HG03439 (cell line): Measurements from ENCODE around the gene MYH1.

Experiments used
- ATAC-seq: cut with Tn5 transposase; IDR thresholded peaks from one replicate; pipeline ENCODE4 v1.9.1; 2021; ENCODE audit warnings: mild to moderate bottlenecking, moderate library complexity; ENCODE audit not compliant: unreplicated experiment

Gene MYH1

DNA sequence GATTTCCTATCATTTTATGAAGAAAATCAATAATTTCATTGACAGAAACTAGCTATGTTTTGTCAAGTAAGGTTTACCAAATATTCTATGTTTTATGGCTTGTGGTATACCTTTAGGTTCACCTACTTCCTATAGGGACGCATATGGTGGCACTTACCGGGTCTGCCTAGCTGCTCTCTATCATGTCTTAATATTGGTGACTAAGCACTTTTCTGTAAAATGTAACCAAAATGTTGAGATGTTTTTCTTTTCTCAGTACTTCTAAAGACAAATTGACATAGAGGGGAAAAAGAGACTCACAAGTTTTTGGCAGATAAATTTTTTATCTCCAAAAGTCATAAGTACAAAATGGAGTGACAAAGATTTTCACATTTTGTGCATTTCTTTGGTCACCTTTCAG lies 26.3 kb downstream of the MYH1 start:
- ATAC-seq = no peak

DNA sequence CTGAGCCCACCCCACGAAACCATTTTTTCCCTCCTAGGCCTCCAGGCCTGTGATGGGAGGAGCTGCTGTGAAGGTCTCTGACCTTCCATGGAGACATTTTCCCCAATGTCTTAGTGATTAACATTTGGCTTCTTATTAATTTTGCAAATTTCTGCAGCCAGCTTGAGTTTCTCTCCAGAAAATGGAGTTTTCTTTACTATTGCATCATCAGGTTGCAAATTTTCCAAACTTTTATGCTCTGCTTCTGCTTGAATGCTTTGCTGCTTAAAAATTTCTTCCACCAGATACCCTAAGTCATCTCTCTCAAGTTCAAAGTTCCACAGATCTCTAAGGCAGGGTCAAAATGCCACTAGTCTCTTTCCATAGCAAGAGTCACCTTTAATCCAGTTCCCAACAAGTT lies 36.1 kb downstream of the MYH1 start:
- no peak for ATAC-seq

DNA sequence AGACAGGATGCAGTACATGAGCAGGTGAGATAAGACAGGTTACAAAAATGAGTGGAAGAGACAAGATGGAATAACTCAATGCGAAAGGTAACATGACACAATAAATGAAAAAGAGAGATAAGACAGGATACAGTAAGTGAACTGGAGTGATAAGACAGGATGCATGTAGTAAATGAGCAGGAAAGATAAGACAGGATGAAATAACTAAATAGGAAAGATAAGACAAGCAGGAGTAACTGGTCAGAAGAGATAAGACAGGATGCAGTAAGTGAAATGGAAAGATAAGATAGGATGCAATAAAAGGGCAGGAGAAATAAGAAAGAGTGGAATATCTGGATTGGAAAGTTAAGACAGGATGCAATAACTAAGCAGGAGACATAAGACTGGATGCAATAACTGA lies 40.6 kb downstream of the MYH1 start:
- no peak for ATAC-seq

DNA sequence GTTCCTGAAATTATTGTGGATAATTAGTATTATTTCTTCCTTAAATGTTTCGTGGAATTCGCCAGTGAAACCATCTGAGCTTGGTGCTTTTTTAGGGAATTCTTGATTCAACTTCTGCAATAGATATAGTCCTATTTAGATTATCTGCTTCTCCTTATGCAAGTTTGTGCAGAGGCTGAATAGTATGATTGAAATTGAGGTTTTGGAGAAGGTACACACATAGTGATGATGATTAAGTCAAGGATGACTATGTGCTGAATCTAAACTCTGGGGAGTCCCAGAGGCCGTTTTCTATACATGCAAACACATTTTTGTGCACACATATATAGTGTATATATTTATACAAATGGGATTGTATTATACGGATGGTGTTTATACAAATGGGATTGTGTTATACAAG lies 43.8 kb downstream of the MYH1 start:
- no peak for ATAC-seq

DNA sequence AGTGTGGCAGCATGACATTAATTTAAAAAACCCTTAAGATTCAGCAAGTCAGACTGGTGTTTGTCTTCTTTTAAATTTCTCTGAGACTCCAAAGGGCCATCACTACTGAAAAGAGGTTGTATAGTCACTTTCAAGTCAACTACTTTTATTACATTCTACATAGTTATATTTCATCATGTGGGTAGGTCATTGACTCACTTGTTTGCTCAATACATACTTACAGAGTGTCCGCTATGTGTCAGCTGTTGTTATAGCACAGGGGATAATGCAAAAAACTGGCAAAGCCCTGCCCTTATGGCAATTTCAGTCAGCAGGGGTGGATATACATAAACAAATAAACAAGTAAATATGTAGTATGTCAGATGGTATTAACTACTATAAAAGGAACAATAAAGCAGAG lies 46.5 kb downstream of the MYH1 start:
- no peak for ATAC-seq

DNA sequence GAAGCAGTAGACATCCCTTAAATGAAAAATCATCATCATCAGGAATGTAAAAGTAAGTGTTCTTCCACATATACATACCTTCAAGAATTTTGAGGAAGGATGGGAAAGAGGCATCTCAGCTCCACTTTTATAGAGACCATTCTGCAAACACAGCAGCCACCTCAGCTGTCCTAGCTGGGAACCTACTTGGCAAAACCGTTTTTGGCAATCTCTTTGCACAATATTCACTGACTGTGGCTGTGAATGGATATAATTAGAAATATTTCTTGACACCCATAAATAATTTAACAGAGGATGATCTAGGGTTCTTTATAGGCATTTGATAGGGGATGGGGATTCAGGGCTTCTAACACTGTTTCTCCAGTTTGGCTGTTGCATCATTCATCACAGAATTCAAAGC lies 48.9 kb downstream of the MYH1 start, which contains the start of gene MYH4:
Gene MYH4 (minus strand): TSS at position 101 of the 400 bp plus-strand sequence. CDS start 2,814 bp downstream, outside the sequence.
- no peak for ATAC-seq

DNA sequence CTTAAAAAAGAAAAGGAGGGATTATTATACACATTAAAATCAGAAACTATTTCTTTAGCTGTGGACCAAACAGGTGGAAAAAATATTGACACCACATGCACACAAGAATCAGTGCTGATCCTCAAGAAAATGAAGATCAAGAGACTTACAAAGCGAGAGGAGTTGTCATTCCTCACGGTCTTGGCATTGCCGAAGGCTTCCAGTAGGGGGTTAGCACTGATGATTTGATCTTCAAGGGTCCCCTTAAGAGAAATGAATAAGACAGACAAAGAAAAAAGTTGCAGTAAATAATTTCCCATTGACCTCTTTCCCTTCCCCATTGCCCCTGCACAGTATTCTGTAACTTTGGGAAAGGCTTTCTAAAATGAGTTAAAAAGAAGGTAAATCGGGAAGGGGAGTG lies 54.9 kb downstream of the MYH1 start:
- no peak for ATAC-seq

DNA sequence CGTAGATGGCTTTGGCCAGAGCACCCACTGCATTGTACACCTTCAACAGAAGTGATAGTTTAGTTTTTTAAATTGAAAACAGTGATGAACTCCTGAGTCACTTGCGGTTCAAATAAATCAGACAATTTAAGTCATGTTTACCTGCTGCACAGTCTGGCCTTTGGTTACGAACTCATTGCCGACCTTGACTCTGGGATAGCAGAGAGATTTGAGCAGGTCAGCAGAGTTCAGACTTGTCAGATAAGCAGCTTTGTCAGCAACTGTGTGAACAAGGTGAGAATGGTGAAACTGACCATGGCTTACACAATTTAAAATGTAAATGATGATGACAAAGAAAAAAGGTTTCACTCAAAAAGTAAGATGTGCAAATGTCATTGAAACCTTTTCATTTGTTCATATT lies 58.3 kb downstream of the MYH1 start:
- ATAC-seq = no peak

DNA sequence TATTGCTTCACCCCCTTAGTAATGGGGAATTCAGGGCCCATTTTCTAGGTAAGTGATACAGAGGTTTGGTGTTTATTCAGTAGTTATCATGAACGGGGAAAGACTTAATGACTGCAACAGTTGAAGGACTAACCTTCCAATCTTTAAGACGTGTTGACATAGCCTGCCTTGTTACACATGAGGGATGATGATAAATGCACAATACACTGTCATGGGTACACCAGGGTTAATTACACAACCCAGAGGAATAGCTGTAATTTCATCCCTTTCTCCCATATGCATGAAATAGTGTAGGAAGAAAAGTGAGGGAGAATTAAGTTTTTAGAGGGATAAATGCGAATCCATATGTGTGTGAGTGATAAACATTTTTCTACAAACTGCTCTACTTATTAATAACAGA lies 59.6 kb downstream of the MYH1 start:
- no peak for ATAC-seq

DNA sequence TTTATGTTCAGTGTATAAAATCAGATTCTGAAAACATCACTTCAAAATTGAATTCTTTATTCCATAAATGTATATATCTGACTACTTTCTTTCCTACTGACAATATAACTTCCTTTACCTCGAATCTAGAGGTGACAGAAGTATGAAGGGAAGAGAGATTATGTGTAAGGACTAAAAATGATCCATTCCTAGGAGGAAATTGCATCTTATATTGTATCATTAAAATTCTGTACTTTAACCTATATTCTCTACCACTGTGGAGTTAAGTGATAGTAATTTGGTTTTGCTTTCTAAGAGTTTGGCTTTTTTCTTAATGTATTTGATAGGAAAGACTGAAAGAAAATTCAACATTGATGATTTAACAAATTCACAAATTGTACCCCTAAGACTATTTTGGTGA lies 60.4 kb downstream of the MYH1 start:
- ATAC-seq = no peak

DNA sequence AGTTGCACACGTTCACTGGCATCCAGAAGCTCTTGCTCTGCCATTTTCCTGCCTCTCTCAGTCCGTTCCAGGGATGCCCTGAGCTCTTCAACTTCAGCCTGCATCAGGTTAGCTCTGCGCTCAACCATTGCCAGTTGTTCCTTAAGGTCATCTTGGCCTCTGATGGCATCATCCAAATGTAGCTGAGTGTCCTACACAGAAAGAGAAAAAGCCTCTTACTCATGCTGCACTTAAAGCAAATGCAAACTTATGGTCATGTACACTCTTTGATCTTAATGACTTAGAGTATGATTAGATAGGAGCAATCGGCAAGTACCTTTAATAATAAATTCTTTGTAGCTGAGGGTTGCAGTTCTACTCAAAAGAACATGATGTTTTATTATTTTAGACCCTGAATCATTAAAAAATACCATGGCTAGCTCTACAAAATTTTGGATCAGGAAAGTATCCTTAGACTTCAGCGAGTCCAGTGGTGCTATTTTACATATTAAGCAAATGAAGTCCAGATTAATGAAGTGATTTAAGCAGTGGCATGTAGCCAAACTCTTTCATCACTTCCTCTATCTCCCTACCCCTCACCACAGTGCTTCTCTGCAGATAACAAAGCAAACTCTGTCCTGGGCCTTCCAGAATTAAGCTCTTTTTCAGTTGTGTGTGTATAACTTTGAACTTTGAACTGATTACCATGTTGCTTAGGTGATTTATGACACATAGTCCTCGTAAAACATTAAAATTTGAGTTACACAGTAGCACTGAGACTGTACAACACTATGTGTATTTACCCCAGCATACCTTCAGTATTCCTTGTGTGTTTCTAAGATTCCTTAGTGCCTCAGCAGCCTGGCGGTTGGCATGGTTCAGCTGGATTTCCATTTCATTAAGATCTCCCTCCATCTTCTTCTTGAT lies 71.1 kb downstream of the MYH1 start:
- no peak for ATAC-seq
